ENCODE data around the gene IKBKE. TPM values are rescaled to one million over a fixed set of nuclear protein-coding genes. Genes with fewer than 3 reads are reported as not detected.
A peak's percentile ranks its signal among the peaks of the same experiment; 100 is the strongest.

IKBKE gene
- total RNA-seq, 6 donors from 2014 or later: 7.4 to 25.1 (median 9.2) TPM

DNA sequence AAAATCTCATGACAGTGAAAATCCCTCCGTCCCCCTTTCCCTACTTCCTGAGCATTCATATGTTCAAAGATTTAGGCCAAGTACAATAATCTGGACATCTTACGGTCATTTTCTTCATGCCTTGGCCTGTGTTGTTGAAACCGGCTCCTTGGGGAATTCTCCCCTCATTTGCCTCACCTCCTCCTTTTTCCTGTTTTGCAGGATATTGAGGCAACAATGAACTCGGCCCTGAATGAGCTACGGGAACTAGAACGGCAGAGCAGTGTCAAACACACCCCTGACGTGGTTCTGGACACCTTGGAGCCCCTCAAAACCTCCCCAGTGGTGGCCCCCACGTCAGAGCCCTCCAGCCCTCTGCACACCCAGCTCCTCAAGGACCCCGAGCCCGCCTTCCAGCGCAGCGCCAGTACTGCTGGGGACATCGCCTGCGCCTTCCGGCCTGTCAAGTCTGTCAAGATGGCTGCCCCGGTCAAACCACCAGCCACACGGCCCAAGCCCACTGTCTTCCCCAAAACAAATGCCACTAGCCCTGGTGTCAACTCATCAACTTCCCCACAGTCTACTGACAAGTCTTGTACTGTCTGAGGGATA is 9.3 kb upstream of the IKBKE start:
- DNase-seq (no peak), ATAC-seq (ENCODE audit: low FRiP score in 2 of 2) (no peak)
- H3K9me3 ChIP-seq: no peaks in the 10 kb centered on the region
- no peaks in the 10 kb centered on the region for H3K27me3 ChIP-seq
- no peak overlapping the region for H3K27ac ChIP-seq
- H3K36me3 ChIP-seq: peaks cover 0 to 24% (median 12%) of the 10 kb centered on the region in 4 donors
- TF ChIP-seq, protein P1, sequence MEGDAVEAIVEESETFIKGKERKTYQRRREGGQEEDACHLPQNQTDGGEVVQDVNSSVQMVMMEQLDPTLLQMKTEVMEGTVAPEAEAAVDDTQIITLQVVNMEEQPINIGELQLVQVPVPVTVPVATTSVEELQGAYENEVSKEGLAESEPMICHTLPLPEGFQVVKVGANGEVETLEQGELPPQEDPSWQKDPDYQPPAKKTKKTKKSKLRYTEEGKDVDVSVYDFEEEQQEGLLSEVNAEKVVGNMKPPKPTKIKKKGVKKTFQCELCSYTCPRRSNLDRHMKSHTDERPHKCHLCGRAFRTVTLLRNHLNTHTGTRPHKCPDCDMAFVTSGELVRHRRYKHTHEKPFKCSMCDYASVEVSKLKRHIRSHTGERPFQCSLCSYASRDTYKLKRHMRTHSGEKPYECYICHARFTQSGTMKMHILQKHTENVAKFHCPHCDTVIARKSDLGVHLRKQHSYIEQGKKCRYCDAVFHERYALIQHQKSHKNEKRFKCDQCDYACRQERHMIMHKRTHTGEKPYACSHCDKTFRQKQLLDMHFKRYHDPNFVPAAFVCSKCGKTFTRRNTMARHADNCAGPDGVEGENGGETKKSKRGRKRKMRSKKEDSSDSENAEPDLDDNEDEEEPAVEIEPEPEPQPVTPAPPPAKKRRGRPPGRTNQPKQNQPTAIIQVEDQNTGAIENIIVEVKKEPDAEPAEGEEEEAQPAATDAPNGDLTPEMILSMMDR (IDR thresholded peaks at IDR 0.05): no peak
- TF ChIP-seq POLR2A (IDR thresholded peaks at IDR 0.05) (no peak), POLR2AphosphoS5 (IDR thresholded peaks at IDR 0.05) (no peak), EP300 (IDR thresholded peaks at IDR 0.05) (no peak)
- H3K4me3 ChIP-seq: no peak overlapping the region
- H3K4me1 ChIP-seq: peaks cover 14 to 22% (median 15%) of the 10 kb centered on the region in 4 donors
- 72 to 79% methylated on average over 10 to 17 of the region's 17 CpGs for WGBS, 2 donors

DNA sequence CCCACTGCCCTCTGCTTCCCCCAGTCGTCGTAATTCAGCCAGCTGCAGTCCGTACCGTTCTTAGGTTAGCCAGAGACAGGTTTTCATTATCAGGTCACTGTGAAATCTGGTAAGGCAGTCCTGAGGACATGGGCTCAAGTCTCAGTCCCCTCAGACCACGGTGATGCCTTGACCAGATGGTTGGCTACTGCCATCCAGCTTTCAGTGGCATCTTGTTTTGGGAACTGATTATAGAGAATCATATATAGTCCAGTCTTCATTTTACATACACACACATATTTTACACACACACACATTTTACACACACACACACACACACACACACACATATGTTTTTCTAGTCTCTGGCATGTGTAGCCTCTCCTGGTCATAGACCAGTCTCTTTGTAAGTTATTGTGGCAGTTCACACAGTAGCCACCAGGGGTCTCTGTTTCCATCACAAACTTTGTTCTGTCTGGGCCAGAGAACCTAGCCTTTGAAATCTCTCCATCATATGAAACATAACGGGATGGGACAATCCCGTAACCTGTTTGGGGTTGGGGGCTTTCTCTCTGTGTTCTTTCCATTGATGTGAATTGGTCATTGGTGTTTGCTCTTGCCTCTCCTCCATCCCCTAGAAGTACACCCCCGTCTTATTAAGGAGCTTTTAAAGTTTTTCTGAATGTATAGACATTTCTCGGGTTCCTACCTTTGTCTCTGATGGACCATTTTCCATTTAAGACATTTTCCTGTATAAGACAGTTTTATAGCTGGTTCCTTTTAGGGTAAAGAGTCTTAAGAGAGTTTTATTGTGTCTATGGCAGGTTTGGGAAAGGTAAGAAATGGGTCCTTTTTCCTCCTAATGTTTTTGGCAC is 8.4 kb upstream of the IKBKE start:
- ATAC-seq (ENCODE audit: low FRiP score in 2 of 2): peak; percentile 80
- H3K4me1 ChIP-seq: peaks cover 10 to 14% (median 11%) of the 10 kb centered on the region in 4 donors
- peak in 1 of 2 donors; percentile 62 for DNase-seq
- 70 to 77% methylated on average over 9 of the region's 9 CpGs for WGBS, 2 donors
- no peak overlapping the region for H3K4me3 ChIP-seq
- no peak overlapping the region for H3K27ac ChIP-seq
- H3K36me3 ChIP-seq: peaks cover 0 to 21% (median 10%) of the 10 kb centered on the region in 4 donors
- no peak for TF ChIP-seq POLR2AphosphoS5 (IDR thresholded peaks at IDR 0.05)
- TF ChIP-seq, protein P1 (IDR thresholded peaks at IDR 0.05): peak; percentile 76 to 86 (median 82)
- H3K9me3 ChIP-seq: no peaks in the 10 kb centered on the region
- H3K27me3 ChIP-seq: no peaks in the 10 kb centered on the region

- peaks cover 9 to 14% (median 11%) of the 10 kb centered on the region in 4 donors for H3K4me1 ChIP-seq
- TF ChIP-seq, protein P1 (IDR thresholded peaks at IDR 0.05): no peak
- TF ChIP-seq POLR2AphosphoS5 (IDR thresholded peaks at IDR 0.05) (no peak), POLR2A (IDR thresholded peaks at IDR 0.05) (no peak), EP300 (IDR thresholded peaks at IDR 0.05) (no peak)
- H3K27me3 ChIP-seq: no peaks in the 10 kb centered on the region
- no peaks in the 10 kb centered on the region for H3K9me3 ChIP-seq
- no peak for DNase-seq
- H3K27ac ChIP-seq: no peak overlapping the region
- no peak for ATAC-seq (ENCODE audit: low FRiP score in 2 of 2)
- 64% methylated on average over 1 of the region's 1 CpG for WGBS, 2 donors
- H3K36me3 ChIP-seq: peaks cover 0 to 21% (median 8%) of the 10 kb centered on the region in 4 donors
- no peak overlapping the region for H3K4me3 ChIP-seq
Measured at GRCh38 chr1:206463137-206463536, 7.1 kb upstream of the IKBKE start.

GRCh38 chr1:206463911-206464310 is 6.4 kb upstream of the IKBKE start:
- Histone ChIP-seq H3K9me3 (no peaks in the 10 kb centered on the region), H3K27me3 (no peaks in the 10 kb centered on the region), H3K4me1 (peaks cover 9 to 19% (median 17%) of the 10 kb centered on the region in 4 donors), H3K36me3 (peaks cover 0 to 15% (median 5%) of the 10 kb centered on the region in 4 donors), H3K4me3 (no peak overlapping the region), H3K27ac (no peak overlapping the region)
- no peak for ATAC-seq (ENCODE audit: low FRiP score in 2 of 2)
- DNase-seq: no peak
- TF ChIP-seq EP300 (IDR thresholded peaks at IDR 0.05) (no peak), POLR2A (IDR thresholded peaks at IDR 0.05) (no peak), POLR2AphosphoS5 (IDR thresholded peaks at IDR 0.05) (no peak)
- TF ChIP-seq, protein P1 (IDR thresholded peaks at IDR 0.05): no peak
- 93 to 96% methylated on average over 8 of the region's 8 CpGs for WGBS, 2 donors
